GM12878 (cell line): ENCODE results near the gene PTH2R. TPM values are rescaled to one million over a fixed set of nuclear protein-coding genes. Genes with fewer than 3 reads are reported as not detected.

Experiments used
- ATAC-seq: fragments of 200-7000 bp; cut with Tn5 transposase; 3 replicates; pipeline ENCODE4 v1.9.1; 2020; ENCODE audit warnings: mild to moderate bottlenecking, moderate library complexity
- BruUV-seq: library from RNA; stranded (reverse); fragments of 400-500 nt; replicated peaks from 2 replicates; lab custom pipeline; 2021; lab: Mats Ljungman, UMichigan
- CTCF ChIA-PET: fragments of 300-600 bp; sonication (Branson Sonifier 250); formaldehyde crosslinking; extraction: SDS; loops from one replicate; lab custom pipeline; 2021; ENCODE audit warnings: inconsistent platforms; lab: Yijun Ruan, JAX
- POLR2A ChIA-PET: fragments of 350-600 bp; formaldehyde crosslinking; extraction: SDS; loops from one replicate; lab custom pipeline; 2021; ENCODE audit warnings: inconsistent platforms; lab: Charles Lee
- RAD21 ChIA-PET: fragments of 300-600 bp; sonication (Branson Sonifier 250); formaldehyde crosslinking; loops from one replicate; lab custom pipeline; 2023; ENCODE audit warnings: antibody characterized with exemption; ENCODE audit not compliant: unreplicated experiment; lab: Charles Lee
- SMC1A ChIA-PET: fragments of 300-600 bp; sonication (Branson Sonifier 250); formaldehyde crosslinking; loops from one replicate; lab custom pipeline; 2023; ENCODE audit not compliant: unreplicated experiment, uncharacterized antibody; lab: Charles Lee
- DNase-seq: peaks from one replicate; pipeline ENCODE4 v3.0.0-alpha.2; 2011; ENCODE audit warnings: low read depth, low spot score
- FAIRE-seq: peaks from 3 replicates; lab custom pipeline; 2011; peaks lifted over from hg19 to GRCh38; lab: Jason Lieb, UNC
- H2AFZ ChIP-seq: 2 replicates; pipeline ENCODE4 v1.6.0; 2011; ENCODE audit warnings: low read depth, low read length, control low read depth; ENCODE audit not compliant: control insufficient read depth
- H3K27ac ChIP-seq: 2 replicates; pipeline ENCODE4 v1.5.1; 2011; ENCODE audit warnings: control low read depth; ENCODE audit not compliant: control insufficient read depth, insufficient read depth
- H3K27me3 ChIP-seq, 2 experiments: replicated peaks in 1 of 2; 2 replicates each; pipeline versions ENCODE4 v1.6.0 to v1.6.1; 2011; ENCODE audit warnings: low read length in 1 of 2; ENCODE audit not compliant: control insufficient read depth in 2 of 2, insufficient read depth in 2 of 2
- H3K36me3 ChIP-seq, 2 experiments: 2 replicates each; pipeline ENCODE4 v1.5.1; 2011; ENCODE audit warnings: low read length in 1 of 2; ENCODE audit not compliant: control insufficient read depth in 2 of 2, insufficient read depth in 2 of 2
- H3K4me1 ChIP-seq: 2 replicates; pipeline ENCODE4 v1.6.1; 2011; ENCODE audit warnings: mild to moderate bottlenecking, low read length, moderate library complexity, mixed read lengths; ENCODE audit not compliant: control insufficient read depth, insufficient read depth
- H3K4me2 ChIP-seq: 2 replicates; pipeline ENCODE4 v1.6.0; 2011; ENCODE audit warnings: control low read depth; ENCODE audit not compliant: control insufficient read depth, insufficient read depth
- H3K4me3 ChIP-seq: fragments of 200-600 bp; sonication (generic); 2 replicates; pipeline ENCODE4 v1.5.1; 2016
- H3K79me2 ChIP-seq: 2 replicates; pipeline ENCODE4 v1.6.0; 2011; ENCODE audit warnings: low read length; ENCODE audit not compliant: control insufficient read depth, insufficient read depth
- H3K9ac ChIP-seq: 2 replicates; pipeline ENCODE4 v1.8.0; 2011; ENCODE audit warnings: low read length, control low read depth, mixed read lengths; ENCODE audit not compliant: control insufficient read depth, insufficient read depth
- H3K9me3 ChIP-seq: replicated peaks from 3 replicates; pipeline ENCODE4 v1.5.1; 2011; ENCODE audit warnings: mild to moderate bottlenecking, low read length; ENCODE audit not compliant: control insufficient read depth, insufficient read depth
- H4K20me1 ChIP-seq: 2 replicates; pipeline ENCODE4 v1.6.0; 2011; ENCODE audit not compliant: control insufficient read depth, insufficient read depth
- ATF7 ChIP-seq: fragments of 450-650 bp; IDR thresholded peaks from 2 replicates; pipeline ENCODE4 v1.6.1; 2016; ENCODE audit warnings: low read depth, mild to moderate bottlenecking
- BCL11A ChIP-seq: IDR thresholded peaks from 2 replicates; pipeline ENCODE4 v1.6.1; 2011; ENCODE audit warnings: low read depth, low read length
- DPF2 ChIP-seq: fragments of 450-650 bp; IDR thresholded peaks from 2 replicates; pipeline ENCODE4 v1.6.1; 2017; ENCODE audit warnings: mild to moderate bottlenecking
- IKZF2 ChIP-seq, 2 experiments: fragments of 450-650 bp; IDR thresholded peaks; 2 replicates each; pipeline ENCODE4 v1.6.1; 2017; ENCODE audit warnings: mild to moderate bottlenecking in 2 of 2, moderate library complexity in 2 of 2
- JUNB ChIP-seq: IDR thresholded peaks from 2 replicates; pipeline ENCODE4 v1.6.1; 2016; ENCODE audit warnings: antibody characterized with exemption, mild to moderate bottlenecking
- KDM1A ChIP-seq: fragments of 200-600 bp; sonication (generic); IDR thresholded peaks from 2 replicates; pipeline ENCODE4 v1.6.1; 2016; ENCODE audit warnings: borderline replicate concordance
- LARP7 ChIP-seq: fragments of 450-650 bp; IDR thresholded peaks from 2 replicates; pipeline ENCODE4 v1.6.1; 2017; ENCODE audit warnings: mild to moderate bottlenecking
- MEF2B ChIP-seq: fragments of 450-650 bp; IDR thresholded peaks from 2 replicates; pipeline ENCODE4 v1.6.1; 2018; ENCODE audit warnings: mild to moderate bottlenecking, moderate library complexity; ENCODE audit not compliant: partially characterized antibody, poor library complexity, severe bottlenecking
- MTA2 ChIP-seq: fragments of 450-650 bp; IDR thresholded peaks from 2 replicates; pipeline ENCODE4 v1.6.1; 2016; ENCODE audit warnings: low read depth, mild to moderate bottlenecking, moderate library complexity
- PBX3 ChIP-seq: IDR thresholded peaks from 2 replicates; pipeline ENCODE4 v1.6.1; 2011; ENCODE audit warnings: mild to moderate bottlenecking, low read depth, low read length, moderate library complexity; ENCODE audit not compliant: insufficient replicate concordance
- PKNOX1 ChIP-seq: fragments of 450-650 bp; IDR thresholded peaks from 2 replicates; pipeline ENCODE4 v1.6.1; 2016; ENCODE audit warnings: mild to moderate bottlenecking
- RUNX3 ChIP-seq: IDR thresholded peaks from 2 replicates; pipeline ENCODE4 v1.6.1; 2012; ENCODE audit warnings: low read length, inconsistent platforms
- ZNF24 ChIP-seq: fragments of 450-650 bp; IDR thresholded peaks from 2 replicates; pipeline ENCODE4 v1.6.1; 2017; ENCODE audit warnings: antibody characterized with exemption, mild to moderate bottlenecking
- WGBS: methylation state at CpG from one replicate; pipeline ENCODE4 v1.1.6; 2016; ENCODE audit warnings: low lambda C conversion rate; ENCODE audit not compliant: insufficient replicate concordance, insufficient coverage; ENCODE audit errors: missing lambda C conversion rate; 5-methylcytosine and 5-hydroxymethylcytosine counted together
- in situ Hi-C: fragments of 300-500 bp; cut with MboI; formaldehyde crosslinking; loops from 9 replicates; pipeline ENCODE4 v1.14.3; 2018; ENCODE audit warnings: mixed read lengths
- intact Hi-C: fragments of 100-400 bp; cut with micrococcal nuclease; formaldehyde crosslinking; loops from one replicate; pipeline ENCODE4 v1.14.2; 2022; ENCODE audit not compliant: unreplicated experiment
- polyA plus RNA-seq, 11 experiments: library from polyadenylated mRNA; depleted of rRNA in 4 of 11; unstranded in 6 of 11; stranded (reverse) in 5 of 11; fragments of >200 nt; fragmentation: Nextera tagmentation in 4 of 11; fragmentation: Illumina TruSeq in 1 of 11; extraction: Ambion mirVana in 4 of 11; extraction: Trizol in 1 of 11; gene quantifications; 1 replicate in 1 of 11; 2 replicates in 10 of 11; pipeline versions ENCODE4 v1.2.1 to v1.2.3, GENCODE V29; 2011 to 2016; ENCODE audit warnings: inconsistent platforms in 2 of 11, missing spikeins in 2 of 11, low read depth in 1 of 11
- total RNA-seq, 4 experiments: library from RNA; depleted of rRNA in 3 of 4; stranded (reverse); fragments of >200 nt in 3 of 4; fragmentation: Illumina TruSeq in 1 of 4; extraction: Trizol in 1 of 4; gene quantifications; 2 replicates each; pipeline versions ENCODE4 v1.2.1 to v1.2.3, GENCODE V29; 2013 to 2021

The PTH2R gene
- total and polyA plus RNA-seq, 10 of the 15 experiments (the other 5 are each of a cell fraction or from before 2014, with no cell fraction given) = 0.01 to 0.06 (median 0.03) TPM; not detected in 7

GRCh38 chr2:208363485-208363884 is 43.1 kb upstream of the PTH2R start:
- no peak overlapping the region for H2AFZ ChIP-seq
- FAIRE-seq (no peak), ATAC-seq (peak; percentile 75), DNase-seq (peak; percentile 23)
- RAD21 ChIA-PET = no interaction called here
- no TSS peak for BruUV-seq
- peaks cover 3% of the 10 kb centered on the region; the same call in 2 of the 3 replicates for H3K9me3 ChIP-seq
- in situ Hi-C loops (no loop called here), intact Hi-C loops (loop anchor here (5.0 kb wide), 1 partner anchor 96 kb away; the partner anchor contains the start of gene PIKFYVE)
- no peak overlapping the region for H3K4me3 ChIP-seq
- POLR2A ChIA-PET = interaction anchor here (0.6 kb wide), 1 partner anchor 18 kb away, joined by 3 read pairs; no protein-coding TSS in a partner anchor
- H3K36me3 ChIP-seq = peaks cover 0 to 9% of the 10 kb centered on the region in 2 experiments; a peak in 2 of 4 replicates
- CTCF ChIA-PET = no interaction called here
- TF ChIP-seq BCL11A (peak; percentile 66; the same call in 1 of the 2 replicates), RUNX3 (peak; percentile 69), LARP7 (no peak), JUNB (peak; percentile 26; the same call in 1 of the 2 replicates), ATF7 (peak; percentile 40; the same call in 1 of the 2 replicates), MTA2 (peak; percentile 94), IKZF2 (IDR thresholded peaks at IDR 0.05) (peak; percentile 30 to 33; a peak in 1 of 4 replicates), MEF2B (peak; percentile 34), KDM1A (no peak), DPF2 (peak; percentile 41; the same call in 1 of the 2 replicates), PBX3 (no peak), ZNF24 (peak; percentile 52; the same call in 1 of the 2 replicates), PKNOX1 (peak; percentile 26; the same call in 1 of the 2 replicates)
- SMC1A ChIA-PET = no interaction called here
- H3K27me3 ChIP-seq = no peaks in the 10 kb centered on the region
- no peak overlapping the region for H3K27ac ChIP-seq
- H3K4me2 ChIP-seq = no peak overlapping the region
- H3K9ac ChIP-seq = no peak overlapping the region
- 0% methylated on average over 2 of the region's 2 CpGs for WGBS
- H3K4me1 ChIP-seq = no peaks in the 10 kb centered on the region; the same call in 1 of the 2 replicates
- H3K79me2 ChIP-seq = no peaks in the 10 kb centered on the region
- H4K20me1 ChIP-seq = no peaks in the 10 kb centered on the region
